Keratinocyte (primary cell): ENCODE data around the gene CD4. TPM values are rescaled to one million over a fixed set of nuclear protein-coding genes. Genes with fewer than 3 reads are reported as not detected.

Experiments used
- DNase-seq: peaks from one replicate; pipeline ENCODE4 v3.0.0-alpha.2; 2011; ENCODE audit warnings: low read depth, missing footprints, low spot score
- FAIRE-seq: peaks from 2 replicates; lab custom pipeline; 2011; peaks lifted over from hg19 to GRCh38; lab: Jason Lieb, UNC
- H2AFZ ChIP-seq: 2 replicates; pipeline ENCODE4 v1.6.0; 2012; ENCODE audit warnings: low read length, control low read depth, inconsistent platforms; ENCODE audit not compliant: control insufficient read depth
- H3K27ac ChIP-seq: 2 replicates; pipeline ENCODE4 v1.5.1; 2011; ENCODE audit warnings: low read length; ENCODE audit not compliant: control insufficient read depth, insufficient read depth
- H3K27me3 ChIP-seq: 3 replicates; pipeline ENCODE4 v1.6.0; 2011; ENCODE audit warnings: low read length; ENCODE audit not compliant: control insufficient read depth, insufficient read depth; ENCODE audit errors: extremely low read depth
- H3K36me3 ChIP-seq, 2 experiments: 2 replicates in 1 of 2; 3 replicates in 1 of 2; pipeline ENCODE4 v1.5.1; 2011; ENCODE audit warnings: low read length in 2 of 2, mild to moderate bottlenecking in 1 of 2; ENCODE audit not compliant: control insufficient read depth in 2 of 2, insufficient read depth in 2 of 2; ENCODE audit errors: extremely low read depth in 1 of 2
- H3K4me1 ChIP-seq: 3 replicates; pipeline ENCODE4 v1.5.1; 2011; ENCODE audit warnings: low read length; ENCODE audit not compliant: control insufficient read depth, insufficient read depth; ENCODE audit errors: extremely low read depth
- H3K4me2 ChIP-seq: 3 replicates; pipeline ENCODE4 v1.6.0; 2011; ENCODE audit warnings: low read depth, low read length; ENCODE audit not compliant: control insufficient read depth, insufficient read depth; ENCODE audit errors: extremely low read depth
- H3K4me3 ChIP-seq, 3 experiments: fragments of 200-600 bp in 1 of 3; sonication (generic) in 1 of 3; 2 replicates in 2 of 3; 3 replicates in 1 of 3; pipeline ENCODE4 v1.5.1; 2011 to 2016; ENCODE audit warnings: low read length in 3 of 3, mild to moderate bottlenecking in 3 of 3, control low read depth in 2 of 3, inconsistent platforms in 1 of 3, low read depth in 1 of 3, mixed read lengths in 1 of 3, mixed run types in 1 of 3, moderate library complexity in 1 of 3; ENCODE audit not compliant: control insufficient read depth in 2 of 3, insufficient read depth in 2 of 3; ENCODE audit errors: extremely low read depth in 1 of 3
- H3K79me2 ChIP-seq: 2 replicates; pipeline ENCODE4 v1.6.0; 2012; ENCODE audit warnings: low read length; ENCODE audit not compliant: control insufficient read depth, insufficient read depth
- H3K9ac ChIP-seq: 3 replicates; pipeline ENCODE4 v1.6.0; 2011; ENCODE audit warnings: low read length; ENCODE audit not compliant: control insufficient read depth, insufficient read depth; ENCODE audit errors: extremely low read depth
- H3K9me1 ChIP-seq: 3 replicates; pipeline ENCODE4 v1.6.0; 2011; ENCODE audit warnings: low read length; ENCODE audit not compliant: control insufficient read depth, insufficient read depth; ENCODE audit errors: extremely low read depth
- H3K9me3 ChIP-seq: 2 replicates; pipeline ENCODE4 v1.5.1; 2012; ENCODE audit warnings: low read depth, low read length; ENCODE audit not compliant: control insufficient read depth
- H4K20me1 ChIP-seq: 3 replicates; pipeline ENCODE4 v1.6.0; 2011; ENCODE audit warnings: low read length; ENCODE audit not compliant: control insufficient read depth, insufficient read depth; ENCODE audit errors: extremely low read depth
- CTCF ChIP-seq, 3 experiments: IDR thresholded peaks in 1 of 3; conservative IDR thresholded peaks in 1 of 3; optimal IDR thresholded peaks in 1 of 3; 2 replicates in 2 of 3; 3 replicates in 1 of 3; pipeline versions ENCODE3 to v1.5.1; 2011; ENCODE audit warnings: low read length in 3 of 3, mild to moderate bottlenecking in 3 of 3, moderate library complexity in 2 of 3, control low read depth in 1 of 3, inconsistent platforms in 1 of 3; ENCODE audit not compliant: insufficient read depth in 2 of 3; ENCODE audit errors: extremely low read depth in 1 of 3
- EZH2 ChIP-seq: IDR thresholded peaks from one replicate; pipeline ENCODE4 v1.6.1; 2012; ENCODE audit warnings: inconsistent platforms, mild to moderate bottlenecking, low read length, moderate library complexity
- dilution Hi-C: fragments of 300-500 bp; cut with MboI; formaldehyde crosslinking; loops from one replicate; pipeline ENCODE4 v1.7.0; 2020; ENCODE audit warnings: low sequenced_read_pairs; ENCODE audit not compliant: extremely low pct_ligation_motif_present
- polyA plus RNA-seq, 5 experiments: library from polyadenylated mRNA; depleted of rRNA in 3 of 5; stranded (reverse) in 3 of 5; stranded (forward) in 1 of 5; unstranded in 1 of 5; fragments of >200 nt; gene quantifications; 1 replicate in 1 of 5; 2 replicates in 3 of 5; 3 replicates in 1 of 5; pipeline versions ENCODE4 v1.2.1 to v1.2.3, GENCODE V29; 2011 to 2012; ENCODE audit warnings: missing spikeins in 2 of 5, low read depth in 1 of 5, low replicate concordance in 1 of 5

CD4 gene
- polyA plus RNA-seq, 1 donor (not counting 4 experiments of a cell fraction or from before 2014, with no cell fraction given), result 0.01 TPM

GRCh38 chr12:6834873-6835272, 45.5 kb downstream of the CD4 start:
- Histone ChIP-seq H2AFZ (no peak overlapping the region), H3K9ac (no peak overlapping the region), H4K20me1 (peaks cover 2% of the 10 kb centered on the region), H3K9me3 (no peaks in the 10 kb centered on the region), H3K9me1 (no peaks in the 10 kb centered on the region), H3K27me3 (peaks cover 14% of the 10 kb centered on the region), H3K36me3 (peaks cover 0 to 4% of the 10 kb centered on the region in 2 experiments), H3K4me1 (no peaks in the 10 kb centered on the region), H3K27ac (no peak overlapping the region), H3K4me2 (no peak overlapping the region), H3K4me3 (no peak overlapping the region), H3K79me2 (no peaks in the 10 kb centered on the region)
- DNase-seq (no peak), FAIRE-seq (no peak)
- TF ChIP-seq EZH2 (no peak), CTCF (optimal IDR thresholded peaks at IDR 0.05 in 1 of 3, IDR thresholded peaks at IDR 0.05 in 1 of 3, conservative IDR thresholded peaks at IDR 0.05 in 1 of 3; ENCODE audit: extremely low read depth in 1 of 3, insufficient read depth in 2 of 3, low read length in 3 of 3) (no peak)
- dilution Hi-C loops, result no loop called here

GRCh38 chr12:6836851-6837250, 47.5 kb downstream of the CD4 start:
- dilution Hi-C loops, result no loop called here
- Histone ChIP-seq H3K4me1 (no peaks in the 10 kb centered on the region), H3K4me3 (no peak overlapping the region), H3K27ac (no peak overlapping the region), H2AFZ (no peak overlapping the region), H3K36me3 (peaks cover 0 to 4% of the 10 kb centered on the region in 2 experiments), H3K9me3 (no peaks in the 10 kb centered on the region), H4K20me1 (peaks cover 2% of the 10 kb centered on the region), H3K9ac (no peak overlapping the region), H3K4me2 (no peak overlapping the region), H3K27me3 (no peaks in the 10 kb centered on the region), H3K79me2 (no peaks in the 10 kb centered on the region), H3K9me1 (no peaks in the 10 kb centered on the region)
- no peak for DNase-seq
- FAIRE-seq, result no peak
- TF ChIP-seq EZH2, result no peak
- TF ChIP-seq CTCF (optimal IDR thresholded peaks at IDR 0.05 in 1 of 3, IDR thresholded peaks at IDR 0.05 in 1 of 3, conservative IDR thresholded peaks at IDR 0.05 in 1 of 3; ENCODE audit: extremely low read depth in 1 of 3, insufficient read depth in 2 of 3, low read length in 3 of 3), result no peak
